GM06990 (cell line): ENCODE results near the gene HIPK2.

Experiments
- DNase-seq: peaks from one replicate; pipeline ENCODE4 v3.0.0-alpha.2; 2011; ENCODE audit not compliant: insufficient read length; ENCODE audit errors: extremely low read depth
- H3K27me3 ChIP-seq: replicated peaks from 2 replicates; pipeline ENCODE4 v1.6.0; 2011; ENCODE audit warnings: low read length; ENCODE audit not compliant: control insufficient read depth, insufficient read depth
- H3K36me3 ChIP-seq: 2 replicates; pipeline ENCODE4 v1.5.1; 2011; ENCODE audit warnings: low read length; ENCODE audit not compliant: control insufficient read depth, insufficient read depth
- H3K4me3 ChIP-seq: replicated peaks from 2 replicates; pipeline ENCODE4 v1.5.1; 2011; ENCODE audit warnings: low read depth, mild to moderate bottlenecking, control low read depth, low read length
- TF ChIP-seq, protein P1 (sequence below): IDR thresholded peaks from 2 replicates; pipeline ENCODE4 v1.5.1; 2011; ENCODE audit warnings: low read length, control low read depth, mild to moderate bottlenecking, inconsistent platforms; ENCODE audit not compliant: insufficient read depth, poor library complexity, severe bottlenecking

The HIPK2 gene

DNA sequence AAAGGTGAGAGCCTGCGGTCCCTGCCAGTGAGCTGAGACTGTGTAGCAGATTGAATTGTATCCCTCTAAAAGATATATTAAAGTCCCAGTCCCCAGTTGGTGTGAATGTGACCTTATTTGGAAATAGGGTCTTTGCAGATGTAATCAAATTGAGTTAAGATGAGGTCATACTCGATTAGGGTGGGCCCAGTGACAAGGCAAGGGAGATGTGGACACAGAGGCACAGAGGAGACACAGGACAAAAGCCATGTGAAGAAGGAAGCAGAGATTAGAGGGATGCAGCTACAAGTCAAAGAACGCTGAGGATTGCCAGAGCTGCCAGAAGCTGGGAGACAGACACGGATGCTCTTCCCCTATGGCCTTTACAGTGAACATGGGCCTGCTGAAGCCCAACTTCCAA, 150.0 kb downstream of the HIPK2 start:
- Histone ChIP-seq H3K27me3 (no peaks in the 10 kb centered on the region), H3K4me3 (no peak overlapping the region), H3K36me3 (peaks cover 33% of the 10 kb centered on the region)
- no peak for DNase-seq
- TF ChIP-seq, protein P1, sequence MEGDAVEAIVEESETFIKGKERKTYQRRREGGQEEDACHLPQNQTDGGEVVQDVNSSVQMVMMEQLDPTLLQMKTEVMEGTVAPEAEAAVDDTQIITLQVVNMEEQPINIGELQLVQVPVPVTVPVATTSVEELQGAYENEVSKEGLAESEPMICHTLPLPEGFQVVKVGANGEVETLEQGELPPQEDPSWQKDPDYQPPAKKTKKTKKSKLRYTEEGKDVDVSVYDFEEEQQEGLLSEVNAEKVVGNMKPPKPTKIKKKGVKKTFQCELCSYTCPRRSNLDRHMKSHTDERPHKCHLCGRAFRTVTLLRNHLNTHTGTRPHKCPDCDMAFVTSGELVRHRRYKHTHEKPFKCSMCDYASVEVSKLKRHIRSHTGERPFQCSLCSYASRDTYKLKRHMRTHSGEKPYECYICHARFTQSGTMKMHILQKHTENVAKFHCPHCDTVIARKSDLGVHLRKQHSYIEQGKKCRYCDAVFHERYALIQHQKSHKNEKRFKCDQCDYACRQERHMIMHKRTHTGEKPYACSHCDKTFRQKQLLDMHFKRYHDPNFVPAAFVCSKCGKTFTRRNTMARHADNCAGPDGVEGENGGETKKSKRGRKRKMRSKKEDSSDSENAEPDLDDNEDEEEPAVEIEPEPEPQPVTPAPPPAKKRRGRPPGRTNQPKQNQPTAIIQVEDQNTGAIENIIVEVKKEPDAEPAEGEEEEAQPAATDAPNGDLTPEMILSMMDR = no peak

DNA sequence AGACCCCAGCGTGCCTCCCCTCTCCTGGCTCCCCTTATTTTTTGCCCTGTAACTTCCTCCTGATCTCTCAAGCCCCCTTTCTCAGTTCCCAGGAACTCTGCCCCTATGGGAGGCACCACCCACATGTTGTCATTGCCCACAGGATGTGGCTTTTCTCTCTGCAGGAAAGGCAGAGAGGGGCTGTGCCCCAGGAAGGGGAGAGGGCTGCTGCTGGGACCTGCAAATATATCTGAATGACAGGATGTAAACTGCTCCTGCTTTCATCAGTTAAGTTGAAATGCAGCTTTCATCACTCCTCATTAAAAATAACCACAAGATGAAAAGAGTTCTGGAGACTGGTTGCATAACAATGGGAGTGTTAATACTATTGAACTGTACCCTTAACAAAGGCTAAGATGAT, 151.0 kb downstream of the HIPK2 start:
- DNase-seq = no peak
- H3K27me3 ChIP-seq = no peaks in the 10 kb centered on the region
- TF ChIP-seq, protein P1 = no peak

DNA sequence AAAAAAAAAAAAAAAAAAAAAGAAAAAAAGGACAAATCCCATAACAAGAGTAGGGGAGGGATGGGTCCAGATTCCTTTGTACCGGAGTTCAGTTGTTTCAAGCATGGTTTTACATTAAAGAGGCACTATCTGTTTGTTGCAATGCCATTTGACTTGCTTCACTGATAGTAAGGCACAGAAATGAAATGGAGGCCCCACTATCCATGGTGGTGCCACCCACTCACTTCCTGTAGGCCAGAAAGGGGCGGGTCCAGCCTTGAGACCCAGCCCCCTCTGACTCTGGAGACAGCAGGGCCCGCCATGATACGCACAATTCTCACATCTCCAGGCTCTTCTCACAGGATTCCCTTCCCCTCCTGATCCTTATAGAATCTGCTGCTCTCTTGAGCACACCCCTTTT, 154.3 kb downstream of the HIPK2 start:
- Histone ChIP-seq H3K4me3 (no peak overlapping the region), H3K36me3 (peaks cover 36% of the 10 kb centered on the region), H3K27me3 (no peaks in the 10 kb centered on the region)
- TF ChIP-seq, protein P1 = no peak
- DNase-seq = no peak

More for the DNA sequence above, 151.0 kb downstream of the HIPK2 start:
- H3K4me3 ChIP-seq = no peak overlapping the region
- peaks cover 35% of the 10 kb centered on the region for H3K36me3 ChIP-seq

DNA sequence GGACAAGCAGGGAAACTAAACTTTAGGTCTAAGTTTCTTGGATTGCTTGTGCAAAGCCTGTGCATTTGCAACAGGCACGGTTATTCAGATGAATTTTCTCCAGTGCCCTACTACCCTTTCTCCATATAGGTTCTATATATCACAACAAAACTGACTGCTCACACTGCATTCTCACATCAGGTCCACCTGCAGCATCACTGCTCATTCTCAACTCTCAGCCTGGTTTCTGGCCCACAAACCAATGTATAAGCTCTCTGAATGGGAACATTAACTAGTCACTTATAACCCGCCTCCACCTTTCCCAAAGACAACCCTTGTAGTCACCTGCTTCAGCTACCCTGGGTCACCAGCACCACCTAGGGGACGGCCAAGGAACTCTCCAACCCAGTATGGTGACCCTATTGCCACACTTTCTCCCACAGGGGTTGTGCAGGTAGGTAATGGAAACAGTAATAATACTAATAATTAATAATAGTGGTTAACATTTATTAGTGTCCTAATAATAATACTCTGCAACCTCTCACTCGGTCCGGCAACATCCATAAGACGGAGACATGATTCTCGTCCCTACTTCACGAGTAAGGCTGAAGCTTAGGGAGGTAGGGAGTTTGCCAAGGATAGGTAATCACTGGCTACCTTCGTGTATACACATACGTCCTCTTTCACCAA, 157.0 kb downstream of the HIPK2 start:
- no peaks in the 10 kb centered on the region for H3K27me3 ChIP-seq
- H3K36me3 ChIP-seq = peaks cover 33% of the 10 kb centered on the region
- DNase-seq = no peak
- TF ChIP-seq, protein P1 = peak; percentile 76
- H3K4me3 ChIP-seq = no peak overlapping the region

DNA sequence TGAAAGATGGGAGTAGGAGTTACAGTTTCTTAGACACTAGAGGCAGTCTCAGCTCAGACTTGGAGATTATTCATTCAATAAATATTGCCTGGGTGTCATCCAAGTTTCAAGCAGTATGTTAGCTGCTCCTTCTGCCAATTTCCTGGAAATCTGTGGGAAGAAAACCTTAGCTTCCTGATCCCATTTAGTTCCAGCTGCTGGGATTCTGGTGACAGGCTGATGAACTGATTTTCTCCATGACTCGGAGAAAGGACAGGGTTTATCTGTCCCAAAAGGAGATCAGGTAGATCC, 158.5 kb downstream of the HIPK2 start:
- TF ChIP-seq, protein P1 = no peak
- Histone ChIP-seq H3K27me3 (no peaks in the 10 kb centered on the region), H3K36me3 (peaks cover 28% of the 10 kb centered on the region), H3K4me3 (no peak overlapping the region)
- no peak for DNase-seq
